NB4 (cell line): ENCODE measurements around the gene NUP155.
A peak's percentile ranks its signal among the peaks of the same experiment; 100 is the strongest.

Experiments used
- DNase-seq: peaks from one replicate; pipeline ENCODE4 v3.0.0; 2010; ENCODE audit warnings: low read depth
- H3K4me3 ChIP-seq: one replicate; pipeline ENCODE4 v1.5.1; 2011; ENCODE audit warnings: mild to moderate bottlenecking, low read depth, low read length, moderate library complexity
- MYC ChIP-seq: IDR thresholded peaks from 2 replicates; pipeline ENCODE4 v1.6.1; 2011; ENCODE audit warnings: low read depth, low read length
- POLR2A ChIP-seq: IDR thresholded peaks from 2 replicates; pipeline ENCODE4 v1.6.1; 2011; ENCODE audit warnings: mild to moderate bottlenecking; ENCODE audit not compliant: insufficient read length; ENCODE audit errors: extremely low read depth
- TF ChIP-seq, protein P1 (sequence below): IDR thresholded peaks from one replicate; pipeline ENCODE4 v1.5.1; 2012; ENCODE audit warnings: low read depth, low read length
- TF ChIP-seq, protein P2 (sequence below): IDR thresholded peaks from 2 replicates; pipeline ENCODE4 v1.6.1; 2011; ENCODE audit warnings: low read depth, low read length

NUP155 gene

DNA sequence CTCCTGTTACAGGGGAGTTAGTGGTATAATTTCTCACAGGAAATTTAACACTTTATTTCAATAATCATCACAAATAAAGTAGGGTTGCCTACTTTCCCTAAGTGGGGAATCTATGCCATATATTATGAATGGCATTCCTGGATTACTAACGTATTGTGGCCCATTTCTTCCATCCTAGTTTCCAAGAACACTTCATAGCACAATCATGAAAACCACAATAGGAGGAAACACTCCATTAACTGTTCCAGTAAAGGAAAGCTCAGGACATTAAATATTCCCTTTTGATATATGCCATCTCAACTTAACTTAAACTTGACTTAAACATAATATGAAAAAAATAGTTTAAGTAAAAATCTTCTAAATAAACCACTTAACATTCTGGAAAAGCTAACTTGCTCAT, 123.9 kb downstream of the NUP155 start:
- TF ChIP-seq POLR2A (no peak), MYC (no peak)
- TF ChIP-seq, protein P1, sequence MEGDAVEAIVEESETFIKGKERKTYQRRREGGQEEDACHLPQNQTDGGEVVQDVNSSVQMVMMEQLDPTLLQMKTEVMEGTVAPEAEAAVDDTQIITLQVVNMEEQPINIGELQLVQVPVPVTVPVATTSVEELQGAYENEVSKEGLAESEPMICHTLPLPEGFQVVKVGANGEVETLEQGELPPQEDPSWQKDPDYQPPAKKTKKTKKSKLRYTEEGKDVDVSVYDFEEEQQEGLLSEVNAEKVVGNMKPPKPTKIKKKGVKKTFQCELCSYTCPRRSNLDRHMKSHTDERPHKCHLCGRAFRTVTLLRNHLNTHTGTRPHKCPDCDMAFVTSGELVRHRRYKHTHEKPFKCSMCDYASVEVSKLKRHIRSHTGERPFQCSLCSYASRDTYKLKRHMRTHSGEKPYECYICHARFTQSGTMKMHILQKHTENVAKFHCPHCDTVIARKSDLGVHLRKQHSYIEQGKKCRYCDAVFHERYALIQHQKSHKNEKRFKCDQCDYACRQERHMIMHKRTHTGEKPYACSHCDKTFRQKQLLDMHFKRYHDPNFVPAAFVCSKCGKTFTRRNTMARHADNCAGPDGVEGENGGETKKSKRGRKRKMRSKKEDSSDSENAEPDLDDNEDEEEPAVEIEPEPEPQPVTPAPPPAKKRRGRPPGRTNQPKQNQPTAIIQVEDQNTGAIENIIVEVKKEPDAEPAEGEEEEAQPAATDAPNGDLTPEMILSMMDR, result no peak
- TF ChIP-seq, protein P2, sequence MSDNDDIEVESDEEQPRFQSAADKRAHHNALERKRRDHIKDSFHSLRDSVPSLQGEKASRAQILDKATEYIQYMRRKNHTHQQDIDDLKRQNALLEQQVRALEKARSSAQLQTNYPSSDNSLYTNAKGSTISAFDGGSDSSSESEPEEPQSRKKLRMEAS, result no peak
- no peak for DNase-seq
- peak overlapping the region; percentile 3 for H3K4me3 ChIP-seq
